ENCODE measurements around the gene TRPV3.

TRPV3 gene

GRCh38 chr17:3546521-3546920 lies 11.1 kb downstream of the TRPV3 start:
- no peak for FAIRE-seq

- FAIRE-seq, result no peak
Observed at GRCh38 chr17:3545151-3545550, 12.5 kb downstream of the TRPV3 start.

GRCh38 chr17:3544365-3544764 lies 13.2 kb downstream of the TRPV3 start:
- no peak for FAIRE-seq

- FAIRE-seq, result no peak
Observed at GRCh38 chr17:3543453-3543852, 14.2 kb downstream of the TRPV3 start.

GRCh38 chr17:3542410-3543088 lies 15.1 kb downstream of the TRPV3 start:
- no peak for FAIRE-seq

GRCh38 chr17:3539881-3540540 lies 17.6 kb downstream of the TRPV3 start:
- no peak for FAIRE-seq

GRCh38 chr17:3536716-3537115 lies 20.9 kb downstream of the TRPV3 start:
- FAIRE-seq, result no peak

GRCh38 chr17:3535253-3535995 lies 22.2 kb downstream of the TRPV3 start:
- no peak for FAIRE-seq

- FAIRE-seq, result no peak
Observed at GRCh38 chr17:3534881-3535252, 22.7 kb downstream of the TRPV3 start.

GRCh38 chr17:3533752-3534151 lies 23.9 kb downstream of the TRPV3 start:
- FAIRE-seq, result no peak

GRCh38 chr17:3532859-3533142 lies 24.8 kb downstream of the TRPV3 start:
- no peak for FAIRE-seq

GRCh38 chr17:3532106-3532858 lies 25.3 kb downstream of the TRPV3 start:
- FAIRE-seq, result no peak

- no peak for FAIRE-seq
Observed at GRCh38 chr17:3531266-3532101, 26.1 kb downstream of the TRPV3 start.

GRCh38 chr17:3529817-3530741 lies 27.5 kb downstream of the TRPV3 start:
- FAIRE-seq, result no peak

GRCh38 chr17:3528880-3529511 lies 28.6 kb downstream of the TRPV3 start:
- FAIRE-seq, result no peak

- FAIRE-seq, result no peak
Observed at GRCh38 chr17:3528403-3528851, 29.2 kb downstream of the TRPV3 start.

- FAIRE-seq, result no peak
Observed at GRCh38 chr17:3527896-3528295, 29.7 kb downstream of the TRPV3 start.

- FAIRE-seq, result no peak
Observed at GRCh38 chr17:3527468-3527867, 30.1 kb downstream of the TRPV3 start.

- no peak for FAIRE-seq
Observed at GRCh38 chr17:3526971-3527370, 30.6 kb downstream of the TRPV3 start.

- FAIRE-seq, result no peak
Observed at GRCh38 chr17:3526491-3526890, 31.1 kb downstream of the TRPV3 start.

GRCh38 chr17:3524024-3524423 lies 33.6 kb downstream of the TRPV3 start:
- FAIRE-seq, result no peak

All from G401.6 (cell line).